ENCODE data around the gene HLA-DOB.

GRCh38 chr6:32830936-32831335 is 14.1 kb upstream of the HLA-DOB start:
- no peak for TF ChIP-seq CTCF (IDR thresholded peaks at IDR 0.05)
- no peak for TF ChIP-seq POLR2A (IDR thresholded peaks at IDR 0.05)
